Hepatocyte (in vitro differentiated cells): ENCODE data around the gene GRK6. TPM values are rescaled to one million over a fixed set of nuclear protein-coding genes. Genes with fewer than 3 reads are reported as not detected.

Experiments used
- DNase-seq: peaks from one replicate; pipeline ENCODE4 v3.0.0-alpha.2; 2016; ENCODE audit warnings: low spot score
- H2AFZ ChIP-seq: fragments of 200-600 bp; sonication (generic); 2 replicates; pipeline ENCODE4 v1.6.0; 2016; ENCODE audit warnings: antibody characterized with exemption, mild to moderate bottlenecking
- H3K27ac ChIP-seq: fragments of 200-600 bp; sonication (generic); 2 replicates; pipeline ENCODE4 v1.5.1; 2016; ENCODE audit warnings: mild to moderate bottlenecking
- H3K27me3 ChIP-seq: fragments of 200-600 bp; sonication (generic); 2 replicates; pipeline ENCODE4 v1.6.1; 2016
- H3K36me3 ChIP-seq: fragments of 200-600 bp; sonication (generic); replicated peaks from 2 replicates; pipeline ENCODE4 v1.5.1; 2016; ENCODE audit warnings: low read depth; ENCODE audit not compliant: insufficient read depth
- H3K4me1 ChIP-seq: fragments of 200-600 bp; sonication (generic); 2 replicates; pipeline ENCODE4 v1.5.1; 2016; ENCODE audit warnings: mild to moderate bottlenecking, moderate library complexity; ENCODE audit not compliant: insufficient read depth
- H3K4me2 ChIP-seq: fragments of 200-600 bp; sonication (generic); 2 replicates; pipeline ENCODE4 v1.6.0; 2016
- H3K4me3 ChIP-seq: fragments of 200-600 bp; sonication (generic); 2 replicates; pipeline ENCODE4 v1.5.1; 2016; ENCODE audit warnings: mild to moderate bottlenecking
- H3K79me2 ChIP-seq: fragments of 200-600 bp; sonication (generic); 2 replicates; pipeline ENCODE4 v1.6.0; 2017; ENCODE audit warnings: mild to moderate bottlenecking
- H3K9me2 ChIP-seq: fragments of 200-600 bp; sonication (generic); replicated peaks from 2 replicates; pipeline ENCODE4 v1.6.0; 2017; ENCODE audit warnings: mild to moderate bottlenecking; ENCODE audit not compliant: insufficient read depth
- H3K9me3 ChIP-seq: fragments of 200-600 bp; sonication (generic); 2 replicates; pipeline ENCODE4 v1.5.1; 2016; ENCODE audit warnings: low read depth, mild to moderate bottlenecking
- H4K20me1 ChIP-seq: fragments of 200-600 bp; sonication (generic); 2 replicates; pipeline ENCODE4 v1.6.0; 2016; ENCODE audit warnings: mild to moderate bottlenecking; ENCODE audit not compliant: insufficient read depth, poor library complexity, severe bottlenecking
- EZH2 ChIP-seq: fragments of 200-600 bp; sonication (generic); IDR thresholded peaks from 2 replicates; pipeline ENCODE4 v1.6.1; 2016; ENCODE audit warnings: antibody characterized with exemption, mild to moderate bottlenecking, borderline replicate concordance
- EZH2phosphoT487 ChIP-seq: fragments of 200-600 bp; sonication (generic); IDR thresholded peaks from one replicate; pipeline ENCODE4 v1.6.1; 2018; ENCODE audit warnings: antibody characterized with exemption, mild to moderate bottlenecking, low read depth, moderate library complexity; ENCODE audit not compliant: unreplicated experiment, severe bottlenecking
- WGBS: methylation state at CpG from one replicate; pipeline ENCODE4 v1.1.6; 2016; ENCODE audit warnings: low lambda C conversion rate; ENCODE audit errors: missing lambda C conversion rate; 5-methylcytosine and 5-hydroxymethylcytosine counted together
- polyA plus RNA-seq: library from polyadenylated mRNA; unstranded; fragments of >200 nt; fragmentation: Nextera tagmentation; extraction: Ambion mirVana; gene quantifications from 2 replicates; pipeline ENCODE4 v1.2.1, GENCODE V29; 2016
- total RNA-seq: library from RNA; depleted of rRNA; stranded (reverse); fragments of >200 nt; gene quantifications from 2 replicates; pipeline ENCODE4 v1.2.3, GENCODE V29; 2014
- TF ChIP-seq, protein P1 (sequence below): fragments of 200-600 bp; sonication (generic); IDR thresholded peaks from 2 replicates; pipeline ENCODE4 v1.5.1; 2016; ENCODE audit warnings: antibody characterized with exemption, mild to moderate bottlenecking; ENCODE audit not compliant: poor library complexity

Gene GRK6
- total and polyA plus RNA-seq, 2 experiments from 2014 or later, result 29.3 to 31.1 TPM

GRCh38 chr5:177476531-177477233, 50.2 kb downstream of the GRK6 start:
- WGBS, result 88% methylated on average over 17 of the region's 18 CpGs
- Histone ChIP-seq H3K4me1 (peaks cover 14% of the 10 kb centered on the region), H3K79me2 (peaks cover 13% of the 10 kb centered on the region), H3K9me2 (no peaks in the 10 kb centered on the region), H3K9me3 (no peaks in the 10 kb centered on the region), H3K36me3 (no peaks in the 10 kb centered on the region), H4K20me1 (peaks cover 10% of the 10 kb centered on the region), H3K27ac (no peak overlapping the region), H2AFZ (no peak overlapping the region), H3K27me3 (no peaks in the 10 kb centered on the region), H3K4me3 (no peak overlapping the region), H3K4me2 (no peak overlapping the region)
- TF ChIP-seq, protein P1, sequence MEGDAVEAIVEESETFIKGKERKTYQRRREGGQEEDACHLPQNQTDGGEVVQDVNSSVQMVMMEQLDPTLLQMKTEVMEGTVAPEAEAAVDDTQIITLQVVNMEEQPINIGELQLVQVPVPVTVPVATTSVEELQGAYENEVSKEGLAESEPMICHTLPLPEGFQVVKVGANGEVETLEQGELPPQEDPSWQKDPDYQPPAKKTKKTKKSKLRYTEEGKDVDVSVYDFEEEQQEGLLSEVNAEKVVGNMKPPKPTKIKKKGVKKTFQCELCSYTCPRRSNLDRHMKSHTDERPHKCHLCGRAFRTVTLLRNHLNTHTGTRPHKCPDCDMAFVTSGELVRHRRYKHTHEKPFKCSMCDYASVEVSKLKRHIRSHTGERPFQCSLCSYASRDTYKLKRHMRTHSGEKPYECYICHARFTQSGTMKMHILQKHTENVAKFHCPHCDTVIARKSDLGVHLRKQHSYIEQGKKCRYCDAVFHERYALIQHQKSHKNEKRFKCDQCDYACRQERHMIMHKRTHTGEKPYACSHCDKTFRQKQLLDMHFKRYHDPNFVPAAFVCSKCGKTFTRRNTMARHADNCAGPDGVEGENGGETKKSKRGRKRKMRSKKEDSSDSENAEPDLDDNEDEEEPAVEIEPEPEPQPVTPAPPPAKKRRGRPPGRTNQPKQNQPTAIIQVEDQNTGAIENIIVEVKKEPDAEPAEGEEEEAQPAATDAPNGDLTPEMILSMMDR, result no peak
- TF ChIP-seq EZH2 (no peak), EZH2phosphoT487 (no peak)
- no peak for DNase-seq

- no peak overlapping the region for H3K4me2 ChIP-seq
- no peaks in the 10 kb centered on the region for H3K9me3 ChIP-seq
- peaks cover under 1% of the 10 kb centered on the region for H3K79me2 ChIP-seq
- TF ChIP-seq EZH2 (no peak), EZH2phosphoT487 (no peak)
- TF ChIP-seq, protein P1, result no peak
- H3K27ac ChIP-seq, result no peak overlapping the region
- H4K20me1 ChIP-seq, result no peaks in the 10 kb centered on the region
- peaks cover 6% of the 10 kb centered on the region for H3K4me1 ChIP-seq
- no peaks in the 10 kb centered on the region for H3K9me2 ChIP-seq
- H3K27me3 ChIP-seq, result no peaks in the 10 kb centered on the region
- no peak overlapping the region for H2AFZ ChIP-seq
- H3K4me3 ChIP-seq, result no peak overlapping the region
- DNase-seq, result no peak
- no peaks in the 10 kb centered on the region for H3K36me3 ChIP-seq
- WGBS, result 88% methylated on average over 13 of the region's 13 CpGs
Measured at GRCh38 chr5:177477701-177478477, 51.4 kb downstream of the GRK6 start.

- H2AFZ ChIP-seq, result no peak overlapping the region
- H3K27ac ChIP-seq, result peak overlapping the region; percentile 69
- H3K4me2 ChIP-seq, result no peak overlapping the region
- TF ChIP-seq EZH2, result no peak
- TF ChIP-seq EZH2phosphoT487, result no peak
- TF ChIP-seq, protein P1, result no peak
- no peaks in the 10 kb centered on the region for H3K27me3 ChIP-seq
- no peaks in the 10 kb centered on the region for H3K79me2 ChIP-seq
- WGBS, result 67% methylated on average over 17 of the region's 18 CpGs
- peaks cover 6% of the 10 kb centered on the region for H3K4me1 ChIP-seq
- no peaks in the 10 kb centered on the region for H4K20me1 ChIP-seq
- no peaks in the 10 kb centered on the region for H3K9me3 ChIP-seq
- no peaks in the 10 kb centered on the region for H3K36me3 ChIP-seq
- DNase-seq, result peak; percentile 56
- H3K4me3 ChIP-seq, result no peak overlapping the region
- no peaks in the 10 kb centered on the region for H3K9me2 ChIP-seq
Measured at GRCh38 chr5:177478711-177479646, 52.5 kb downstream of the GRK6 start.
